ENCODE measurements around the gene ETFA.

GRCh38 chr15:76342058-76342381, 30.8 kb upstream of the ETFA start:
- TF ChIP-seq CTCF (IDR thresholded peaks at IDR 0.05; ENCODE audit: low read length) (no peak), EZH2 (optimal IDR thresholded peaks at IDR 0.05; ENCODE audit: low read depth, low read length) (no peak), EZH2phosphoT487 (IDR thresholded peaks at IDR 0.05; ENCODE audit: low read length) (no peak)
